Measurements from ENCODE around the gene CDH13.

- TF ChIP-seq CTCF (IDR thresholded peaks at IDR 0.05 in 2 of 3, conservative IDR thresholded peaks at IDR 0.05 in 1 of 3; ENCODE audit: insufficient read depth in 2 of 3, low read depth in 1 of 3, low read length in 3 of 3): no peak
- TF ChIP-seq JUN (IDR thresholded peaks at IDR 0.05; ENCODE audit: borderline replicate concordance, low read depth, low read length): no peak
- TF ChIP-seq JUN (CRISPR knock-in tag; IDR thresholded peaks at IDR 0.05; ENCODE audit: borderline replicate concordance): no peak
- TF ChIP-seq PCBP2 (IDR thresholded peaks at IDR 0.05; ENCODE audit: low read depth, low read length, poor library complexity, severe bottlenecking): no peak
- no peak for TF ChIP-seq TBP (optimal IDR thresholded peaks at IDR 0.05; ENCODE audit: low read depth, low read length)
- no peak for TF ChIP-seq PREB (CRISPR knock-in tag; IDR thresholded peaks at IDR 0.05)
- TF ChIP-seq POLR2A (conservative IDR thresholded peaks at IDR 0.05): no peak
- no peak for TF ChIP-seq ZFP1 (CRISPR knock-in tag; IDR thresholded peaks at IDR 0.05)
- no peak for TF ChIP-seq CHAMP1 (IDR thresholded peaks at IDR 0.05)
- TF ChIP-seq ZNF274 (IDR thresholded peaks at IDR 0.05; ENCODE audit: borderline replicate concordance, low read depth, low read length): no peak
- no peak for TF ChIP-seq SP2 (IDR thresholded peaks at IDR 0.05; ENCODE audit: extremely low read depth, low read depth, low read length, poor library complexity, severe bottlenecking)
- no peak for TF ChIP-seq CC2D1A (IDR thresholded peaks at IDR 0.05)
- no peak for TF ChIP-seq ZNF146 (CRISPR knock-in tag; IDR thresholded peaks at IDR 0.05; ENCODE audit: unreplicated experiment)
Measured at GRCh38 chr16:83581082-83581481, 954.3 kb downstream of the CDH13 start.

All from K562 (cell line).